ENCODE results near the gene GET4.

Gene GET4, protein sequence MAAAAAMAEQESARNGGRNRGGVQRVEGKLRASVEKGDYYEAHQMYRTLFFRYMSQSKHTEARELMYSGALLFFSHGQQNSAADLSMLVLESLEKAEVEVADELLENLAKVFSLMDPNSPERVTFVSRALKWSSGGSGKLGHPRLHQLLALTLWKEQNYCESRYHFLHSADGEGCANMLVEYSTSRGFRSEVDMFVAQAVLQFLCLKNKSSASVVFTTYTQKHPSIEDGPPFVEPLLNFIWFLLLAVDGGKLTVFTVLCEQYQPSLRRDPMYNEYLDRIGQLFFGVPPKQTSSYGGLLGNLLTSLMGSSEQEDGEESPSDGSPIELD

DNA sequence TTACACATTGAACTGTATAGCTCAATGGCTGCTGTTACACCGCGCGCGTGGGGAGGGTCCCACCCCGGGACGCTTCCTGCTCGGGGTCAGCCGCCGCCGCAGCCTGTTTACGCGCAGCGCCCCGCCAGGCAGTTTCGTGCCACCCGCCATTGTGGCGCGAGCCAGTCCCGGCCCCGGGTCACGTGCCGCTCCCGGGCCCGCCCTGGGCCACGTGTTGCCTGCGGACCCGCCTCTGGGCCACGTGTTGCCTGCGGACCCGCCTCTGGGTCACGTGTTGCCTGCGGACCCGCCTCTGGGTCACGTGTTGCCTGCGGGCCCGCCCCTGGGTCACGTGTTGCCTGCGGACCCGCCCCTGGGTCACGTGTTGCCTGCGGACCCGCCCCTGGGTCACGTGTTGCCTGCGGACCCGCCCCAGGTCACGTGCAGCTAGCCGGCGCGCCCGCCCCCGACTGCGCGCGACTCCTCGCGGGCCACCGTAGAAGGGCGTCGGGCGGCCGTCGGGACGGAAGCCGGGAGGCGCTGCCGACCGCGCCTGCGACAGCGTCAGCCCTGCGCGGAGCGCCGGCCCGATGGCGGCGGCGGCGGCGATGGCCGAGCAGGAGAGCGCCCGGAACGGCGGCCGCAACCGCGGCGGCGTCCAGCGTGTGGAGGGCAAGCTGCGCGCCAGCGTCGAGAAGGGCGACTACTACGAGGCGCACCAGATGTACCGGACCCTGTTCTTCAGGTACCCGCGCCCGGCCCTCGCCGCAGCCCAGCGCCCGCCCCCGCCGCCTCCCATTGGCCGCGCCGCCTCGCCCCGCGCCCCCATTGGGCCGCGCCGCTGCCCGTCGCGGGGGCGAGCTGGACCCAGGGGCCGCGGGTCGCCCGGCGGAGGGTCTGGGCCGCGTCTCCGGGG lies at the start of gene GET4:
TSS of gene GET4 (plus strand) at position 478 of the 895 bp plus-strand sequence. CDS start at position 570, 92 bp downstream.
- peak; percentile 85 to 95 for DNase-seq (ENCODE audit: low read depth in 2 of 2, low spot score in 1 of 2)

DNA sequence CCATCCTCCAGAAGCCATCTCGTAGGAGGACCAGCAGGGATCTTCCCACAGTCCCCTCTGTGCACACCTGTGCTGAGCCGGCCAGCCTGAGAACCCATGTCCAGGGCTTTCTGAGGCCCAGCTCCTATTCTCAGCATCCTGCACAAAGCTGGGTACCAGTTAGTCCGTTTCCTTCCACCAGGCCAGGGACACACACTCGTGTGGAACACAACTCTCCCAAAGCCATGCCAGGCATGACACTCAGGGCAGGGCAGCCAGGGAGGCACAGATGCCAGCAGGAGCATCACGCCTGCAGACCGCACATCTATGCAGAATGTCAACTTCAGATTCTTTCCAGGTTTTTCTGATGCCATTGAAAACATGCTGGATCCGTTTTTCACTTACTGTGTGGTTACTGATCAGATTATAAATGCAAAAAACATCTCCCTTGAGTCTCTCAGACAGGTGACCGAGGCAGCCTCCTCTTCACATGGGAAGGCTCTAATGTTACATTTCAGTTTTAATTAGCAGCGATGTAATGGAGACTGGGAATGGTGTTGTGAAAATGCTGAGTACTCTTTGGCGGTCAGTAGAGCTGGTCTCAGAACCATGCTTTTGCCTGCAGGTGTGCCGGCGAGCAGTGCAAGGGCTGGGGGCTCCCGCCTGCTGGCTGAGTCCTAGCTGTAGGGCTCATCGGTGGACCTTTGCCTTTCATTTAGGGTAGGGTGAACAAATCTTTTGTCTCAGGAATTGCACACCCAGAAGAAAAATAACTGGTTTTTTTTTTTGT lies 47.4 kb upstream of the GET4 start:
- no peak for DNase-seq (ENCODE audit: low read depth in 2 of 2, low spot score in 1 of 2)

DNA sequence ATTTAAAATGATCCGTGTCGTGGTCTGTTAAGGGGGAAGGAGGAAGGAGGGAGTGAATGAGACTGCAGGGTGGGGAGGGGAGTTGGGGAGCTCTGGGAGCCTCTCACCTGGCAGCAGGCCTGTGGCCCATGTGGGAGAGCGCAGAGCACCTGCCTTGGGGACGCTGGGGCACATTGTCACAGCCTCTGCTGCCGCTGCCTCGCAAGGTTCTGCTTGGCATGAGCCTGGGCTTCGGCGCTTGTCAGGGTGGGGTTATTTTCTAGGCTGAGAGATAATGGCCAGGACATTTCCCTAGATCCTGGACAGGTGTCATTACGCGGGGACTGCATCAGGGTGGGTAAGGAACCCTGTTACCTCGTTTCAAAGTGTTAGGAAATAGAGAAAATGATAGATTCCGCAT lies 46.3 kb upstream of the GET4 start:
- no peak for DNase-seq (ENCODE audit: low read depth in 2 of 2, low spot score in 1 of 2)

DNA sequence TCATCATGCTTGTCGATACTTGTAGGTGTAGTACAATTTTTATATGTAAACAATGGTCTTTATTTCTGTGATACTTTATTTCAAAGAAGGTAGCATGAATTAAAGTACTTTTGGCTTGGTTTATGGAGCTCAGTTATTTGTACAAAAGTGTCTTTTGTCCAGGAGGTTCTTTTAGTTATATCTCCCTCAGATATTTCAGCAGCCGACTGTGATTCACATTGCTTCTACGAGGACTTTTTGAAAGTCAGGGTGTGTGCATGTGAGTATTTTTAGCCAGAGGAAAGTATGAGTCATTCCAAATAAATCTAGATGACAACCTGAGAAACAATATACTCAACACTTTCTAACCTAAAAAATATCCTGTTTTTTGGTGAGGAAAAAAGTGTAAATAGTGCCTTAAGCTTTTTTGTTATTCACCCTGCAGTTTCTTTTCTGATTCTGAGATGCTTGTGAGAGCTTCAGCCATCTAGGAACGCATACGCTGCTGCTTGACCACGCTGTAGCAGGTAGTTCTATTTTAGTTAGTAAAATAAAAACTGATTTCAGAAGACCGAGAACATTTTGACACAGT lies 44.7 kb upstream of the GET4 start:
- no peak for DNase-seq (ENCODE audit: low read depth in 2 of 2, low spot score in 1 of 2)

DNA sequence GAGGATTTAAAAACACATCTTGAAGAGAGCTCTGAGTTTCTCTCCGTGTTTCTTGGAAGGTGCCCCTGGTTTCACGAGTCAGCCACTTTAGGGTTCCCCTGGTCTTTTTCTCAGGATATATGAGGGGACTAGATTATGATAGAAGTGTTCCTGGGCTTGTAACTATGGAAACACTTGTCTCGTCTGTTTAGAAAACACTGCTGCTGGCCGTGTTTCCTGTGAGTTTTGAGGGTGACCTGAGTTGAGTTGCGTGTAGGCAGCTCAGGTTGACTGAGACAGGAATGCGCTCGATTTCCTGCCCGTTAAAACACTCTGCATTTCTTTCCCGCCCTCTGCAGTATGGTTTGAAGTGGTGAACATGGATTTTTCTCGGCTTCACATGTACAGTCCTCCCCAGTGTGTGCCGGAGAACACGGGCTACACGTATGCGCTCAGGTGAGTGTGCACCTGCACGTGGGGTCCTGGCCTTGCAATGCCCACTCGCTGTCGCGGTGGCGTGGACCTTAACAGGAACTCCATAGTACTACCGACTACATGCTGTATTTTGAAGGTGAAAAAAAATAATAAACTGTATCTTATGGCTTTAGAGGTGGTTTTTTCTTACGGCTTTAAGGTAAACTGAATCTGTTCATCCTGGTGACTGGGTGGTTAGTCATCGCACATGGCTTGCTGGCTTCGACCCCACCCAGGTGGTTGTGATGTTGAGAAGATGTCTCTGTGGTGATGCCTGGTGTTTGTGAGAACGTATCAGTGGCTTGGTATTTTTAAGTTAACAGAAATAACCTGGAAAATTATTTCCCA lies 44.0 kb upstream of the GET4 start, which contains the start of gene SUN1:
TSS of gene SUN1 (plus strand) at position 310 of the 801 bp plus-strand sequence. CDS start at position 359, 49 bp downstream.
- DNase-seq (ENCODE audit: low read depth in 2 of 2, low spot score in 1 of 2) = peak in 1 of 2 donors; percentile 46

DNA sequence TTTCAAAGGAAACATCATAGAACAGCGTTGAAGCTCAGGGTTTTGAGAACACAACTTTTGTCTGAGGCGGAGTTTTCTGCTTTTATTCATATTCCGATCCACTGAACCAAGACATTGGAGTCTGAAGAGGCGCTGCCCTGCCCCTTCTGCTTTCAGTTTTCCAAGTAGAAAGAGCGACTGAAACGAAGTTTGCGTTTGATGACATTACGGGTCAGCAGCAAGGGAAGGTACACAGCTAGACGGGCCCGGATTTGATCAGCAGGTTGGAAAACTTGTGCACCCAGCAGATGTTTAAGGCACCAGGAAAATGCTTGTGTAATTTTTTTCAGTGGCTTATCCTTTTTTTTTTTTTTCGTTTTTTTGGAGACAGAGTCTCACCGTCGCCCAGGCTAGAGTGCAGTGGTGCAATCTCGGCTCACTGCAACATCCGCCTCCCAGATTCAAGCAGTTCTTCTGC lies 43.4 kb upstream of the GET4 start:
- no peak for DNase-seq (ENCODE audit: low read depth in 2 of 2, low spot score in 1 of 2)

DNA sequence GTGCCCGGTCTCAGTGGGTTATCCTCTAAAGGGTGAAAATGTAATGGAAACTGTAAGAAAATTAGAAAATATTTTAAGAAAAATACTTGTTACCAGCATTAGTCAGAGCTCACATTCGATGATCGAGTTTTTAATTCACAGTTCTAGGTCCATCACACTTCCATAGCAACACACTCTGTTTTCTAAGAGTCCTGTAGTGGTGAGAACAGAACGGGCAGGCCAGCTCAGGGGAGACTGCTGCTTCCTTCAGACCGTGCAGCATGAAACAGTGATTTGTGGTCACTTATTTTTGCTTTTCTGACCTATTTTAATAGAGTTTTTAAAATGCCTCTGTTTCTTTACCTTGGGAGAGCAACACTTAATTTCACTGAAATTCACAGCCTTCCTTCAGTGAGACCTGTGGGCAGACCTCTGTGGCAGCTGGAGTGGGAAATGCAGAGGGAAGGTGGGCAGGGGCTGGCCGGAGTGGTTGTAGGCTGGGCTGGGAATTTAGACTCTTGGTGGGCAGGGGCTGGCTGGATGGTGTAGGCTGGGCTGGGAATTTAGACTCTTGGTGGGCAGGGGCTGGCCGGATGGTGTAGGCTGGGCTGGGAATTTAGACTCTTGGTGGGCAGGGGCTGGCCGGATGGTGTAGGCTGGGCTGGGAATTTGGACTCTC lies 42.6 kb upstream of the GET4 start:
- DNase-seq (ENCODE audit: low read depth in 2 of 2, low spot score in 1 of 2) = no peak

DNA sequence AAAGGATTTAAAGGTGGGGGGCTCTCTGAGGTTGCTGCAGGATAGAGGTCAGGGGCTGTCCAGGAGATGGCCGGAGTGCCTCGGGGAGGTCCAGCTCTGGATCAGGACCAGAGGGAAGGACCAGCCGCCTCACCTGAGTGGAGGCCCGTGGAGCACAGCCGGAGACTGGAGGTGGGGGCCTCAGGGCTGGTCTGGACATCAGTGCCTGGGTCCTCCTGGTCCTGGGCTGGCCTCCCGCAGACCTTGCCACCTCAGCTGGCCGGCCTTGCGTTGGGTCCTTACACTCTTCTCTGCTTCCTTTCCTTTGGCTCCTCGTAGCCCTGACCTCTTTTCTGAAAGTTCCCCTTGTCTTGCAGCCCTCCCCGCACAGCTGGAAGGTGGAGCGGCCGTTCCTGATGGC lies 42.1 kb upstream of the GET4 start:
- no peak for DNase-seq (ENCODE audit: low read depth in 2 of 2, low spot score in 1 of 2)

DNA sequence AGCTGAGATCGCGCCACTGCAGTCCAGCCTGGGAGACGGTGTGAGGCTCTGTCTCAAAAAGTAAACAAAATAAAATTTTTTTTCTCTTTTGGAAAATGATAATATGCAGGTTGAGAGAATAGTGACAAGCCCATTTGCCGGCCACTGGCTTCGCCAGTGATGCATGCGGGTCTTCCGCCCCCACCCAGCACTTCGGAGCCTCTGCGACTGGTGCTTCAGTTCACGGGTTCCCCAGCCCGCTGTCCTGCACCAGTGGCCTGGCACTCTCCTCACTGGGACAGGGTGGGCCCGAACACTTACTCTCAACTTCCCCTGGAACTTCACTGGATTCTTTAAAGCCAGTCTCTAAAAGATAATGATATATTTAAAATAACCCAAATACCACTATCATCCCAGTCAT lies 41.3 kb upstream of the GET4 start:
- no peak for DNase-seq (ENCODE audit: low read depth in 2 of 2, low spot score in 1 of 2)

DNA sequence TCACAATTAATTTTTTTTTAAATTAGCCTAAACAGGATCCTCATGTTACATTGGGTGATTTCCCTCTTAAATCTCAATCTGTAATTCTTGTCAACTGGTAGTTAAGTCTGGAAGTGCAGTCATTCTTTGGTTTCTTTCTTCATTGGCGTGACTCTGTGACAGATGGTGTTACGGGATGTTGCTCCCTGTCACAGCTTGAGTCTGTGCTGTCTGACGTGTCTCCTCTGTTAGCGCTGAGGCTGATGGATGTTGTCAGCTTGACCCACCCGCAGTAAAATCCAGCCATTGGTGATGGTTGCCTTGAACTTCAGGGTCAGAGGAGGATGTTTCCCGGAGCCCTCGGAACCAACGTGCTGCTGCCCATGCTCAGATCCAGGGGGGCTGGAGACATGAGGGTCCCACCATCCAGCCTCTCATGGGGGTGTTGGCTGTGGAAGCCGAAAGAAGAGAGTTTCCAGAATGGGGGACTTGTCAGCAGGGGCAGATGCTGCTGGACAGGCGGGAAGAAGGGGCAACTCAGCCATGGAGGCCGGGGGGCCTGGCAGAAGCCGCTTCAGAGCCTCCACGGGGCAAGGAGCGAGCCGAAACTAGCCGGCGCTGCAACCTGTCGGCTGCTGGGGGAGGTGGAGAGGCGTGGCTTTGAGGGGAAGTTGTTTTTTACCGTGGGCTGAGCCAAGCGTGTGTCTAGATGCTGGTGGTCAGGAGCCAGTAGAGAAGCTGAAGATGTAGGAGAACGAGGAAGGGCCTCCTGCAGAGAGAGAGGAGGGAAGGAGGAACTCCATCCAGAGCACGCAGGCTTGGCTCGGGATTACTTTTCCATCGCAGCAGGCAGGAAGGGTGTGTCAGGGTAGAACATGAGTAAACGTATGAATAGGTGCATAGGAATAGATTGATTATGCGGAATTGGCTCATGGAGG lies 40.6 kb upstream of the GET4 start:
- no peak for DNase-seq (ENCODE audit: low read depth in 2 of 2, low spot score in 1 of 2)

DNA sequence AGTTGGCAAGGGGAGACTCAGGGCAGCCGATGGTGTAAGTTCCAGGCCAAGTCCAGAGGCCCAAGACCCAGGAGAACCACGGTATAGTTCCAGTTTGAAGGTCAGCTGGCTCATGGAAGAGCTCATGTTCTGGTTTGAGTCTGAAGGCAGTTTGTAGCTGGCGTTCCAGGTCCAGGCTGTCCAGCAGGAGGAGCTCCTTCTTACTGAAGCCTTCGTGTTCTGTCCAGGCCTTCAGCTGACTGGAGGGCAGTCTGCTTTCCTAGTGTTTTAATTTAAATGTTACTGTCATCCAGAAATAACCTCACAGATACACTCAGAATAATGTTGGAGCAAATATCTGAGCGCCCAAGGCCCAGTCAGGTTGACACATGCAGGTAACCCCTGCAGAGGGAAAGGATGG lies 39.9 kb upstream of the GET4 start:
- DNase-seq (ENCODE audit: low read depth in 2 of 2, low spot score in 1 of 2) = no peak

DNA sequence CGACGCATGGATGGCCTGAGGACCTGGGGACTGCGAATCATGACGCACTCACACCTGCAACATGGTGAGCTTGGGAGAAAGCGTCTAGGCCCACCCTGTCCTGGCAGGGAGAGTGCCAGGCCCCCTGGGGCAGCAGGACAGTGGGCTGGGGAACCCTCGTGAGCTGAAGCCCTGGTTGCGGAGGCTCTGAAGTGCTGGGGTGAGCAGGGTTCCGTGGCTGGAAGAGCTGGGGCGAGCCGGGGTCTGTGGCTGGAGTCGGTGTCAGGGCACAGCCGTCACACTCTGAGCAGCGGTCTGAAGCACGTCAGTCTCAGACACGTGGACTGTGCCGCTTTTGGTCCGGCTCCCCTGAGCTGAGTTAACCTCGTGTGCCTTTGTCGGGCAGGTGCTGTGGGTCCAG lies 39.4 kb upstream of the GET4 start:
- DNase-seq (ENCODE audit: low read depth in 2 of 2, low spot score in 1 of 2) = no peak

DNA sequence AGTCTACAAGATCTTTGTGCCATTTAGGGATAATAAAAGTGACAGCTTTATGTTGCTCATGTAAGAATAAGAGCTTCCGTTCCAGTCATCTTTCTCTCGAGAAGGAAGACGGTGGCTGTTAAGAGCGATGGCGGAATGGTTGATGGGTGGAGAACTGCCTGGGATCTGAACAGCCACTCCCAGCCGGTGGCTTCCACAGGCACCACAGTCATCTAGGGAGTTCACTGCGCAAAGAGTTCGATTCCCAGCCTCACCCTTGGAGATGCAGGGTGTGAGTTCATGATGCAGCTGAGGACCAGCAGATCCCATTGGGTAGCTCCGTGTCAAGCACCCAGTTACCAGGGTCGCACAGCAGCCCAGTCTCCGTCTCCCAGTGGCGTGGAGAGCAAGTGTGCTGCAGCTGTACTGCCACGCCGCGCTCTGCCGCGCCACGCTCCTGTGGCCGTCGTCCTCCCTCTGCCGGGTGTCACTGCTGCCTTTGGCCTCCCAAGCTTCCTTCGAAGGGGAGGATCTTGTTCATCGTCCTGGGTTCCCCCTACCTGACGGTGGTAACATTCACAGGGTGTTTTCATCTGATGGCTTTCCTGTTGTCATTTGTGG lies 36.3 kb upstream of the GET4 start:
- DNase-seq (ENCODE audit: low read depth in 2 of 2, low spot score in 1 of 2) = no peak

DNA sequence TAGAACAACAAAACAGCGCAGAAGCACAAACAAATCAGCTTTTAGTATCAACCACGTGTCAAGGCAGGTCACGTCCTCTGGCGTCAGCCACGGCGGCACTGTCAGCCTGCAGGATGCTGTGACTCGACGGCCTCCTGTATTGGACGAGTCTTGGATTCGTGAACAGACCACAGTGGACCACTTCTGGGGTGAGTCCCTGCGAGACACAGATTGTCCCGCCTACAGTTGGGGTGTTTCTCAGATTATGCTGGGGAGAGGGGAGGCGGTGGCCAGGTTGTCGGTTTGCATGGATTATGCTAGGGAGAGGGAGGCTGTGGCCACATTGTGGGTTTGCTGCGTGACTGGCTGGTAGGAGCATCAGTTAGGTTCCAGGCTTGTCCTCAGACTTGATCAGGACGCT lies 34.4 kb upstream of the GET4 start:
- DNase-seq (ENCODE audit: low read depth in 2 of 2, low spot score in 1 of 2) = no peak

DNA sequence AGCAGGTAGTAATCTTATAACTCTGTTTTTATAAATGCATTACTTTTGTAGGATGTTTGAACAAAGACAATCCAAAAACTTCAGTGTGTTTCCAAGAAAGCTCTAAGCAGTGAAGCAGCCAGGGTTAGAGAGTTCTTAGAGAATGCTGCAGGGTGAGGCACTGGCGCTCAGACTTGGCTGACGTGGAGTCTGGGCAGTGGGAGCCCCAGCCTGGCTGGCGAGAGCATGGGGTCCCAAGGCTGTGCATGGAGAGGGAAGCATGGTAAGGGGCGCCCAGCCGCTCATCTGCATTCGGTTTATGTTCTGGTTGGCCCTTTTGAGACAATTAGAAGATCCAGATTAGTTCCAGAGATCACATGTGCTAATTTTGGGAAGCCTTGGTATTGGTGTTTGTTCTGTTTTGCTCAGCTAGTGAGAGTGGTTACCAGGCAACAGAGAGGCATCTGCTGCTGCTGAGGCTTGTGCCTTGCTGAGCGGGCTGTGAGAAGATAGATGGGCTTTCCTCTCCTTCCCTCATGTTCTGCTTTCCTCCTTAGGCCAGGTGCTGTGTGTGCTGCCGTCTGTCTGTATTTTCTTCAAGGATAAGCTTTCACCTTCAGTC lies 33.8 kb upstream of the GET4 start:
- no peak for DNase-seq (ENCODE audit: low read depth in 2 of 2, low spot score in 1 of 2)

DNA sequence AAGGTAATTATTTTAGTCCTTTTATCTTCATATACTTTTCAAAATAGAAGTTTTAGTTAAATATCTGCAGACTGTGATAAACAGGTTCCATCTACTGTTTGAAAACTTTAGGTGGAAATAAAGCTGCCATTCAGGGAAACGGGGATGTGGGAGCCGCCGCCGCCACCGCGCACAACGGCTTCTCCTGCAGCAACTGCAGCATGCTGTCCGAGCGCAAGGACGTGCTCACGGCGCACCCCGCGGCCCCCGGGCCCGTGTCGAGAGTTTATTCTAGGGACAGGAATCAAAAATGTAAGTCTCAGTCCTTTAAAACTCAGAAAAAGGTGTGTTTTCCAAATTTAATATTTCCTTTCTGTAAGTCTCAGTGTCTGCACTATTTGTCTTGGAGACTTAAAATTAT lies 33.1 kb upstream of the GET4 start:
- no peak for DNase-seq (ENCODE audit: low read depth in 2 of 2, low spot score in 1 of 2)

DNA sequence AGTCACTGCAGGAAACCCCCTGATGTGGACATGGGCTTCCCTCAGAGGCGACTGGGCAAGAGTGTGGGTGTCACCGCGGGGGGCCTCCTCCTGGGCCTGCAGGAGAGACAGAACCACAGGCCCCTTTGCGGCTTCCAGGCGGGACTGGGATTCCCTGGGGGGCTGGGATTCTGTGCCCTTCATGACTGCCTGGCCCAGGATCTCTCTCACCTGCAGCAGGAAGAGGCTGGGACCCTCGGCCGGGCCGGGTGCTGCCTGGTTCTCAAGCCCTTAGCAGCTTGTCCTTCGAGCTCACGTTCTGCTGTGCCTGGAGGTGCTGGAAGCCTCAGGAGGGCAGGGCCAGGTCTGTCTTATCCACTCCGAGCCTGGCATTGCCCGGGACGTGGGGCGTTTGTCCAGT lies 32.3 kb upstream of the GET4 start:
- no peak for DNase-seq (ENCODE audit: low read depth in 2 of 2, low spot score in 1 of 2)

DNA sequence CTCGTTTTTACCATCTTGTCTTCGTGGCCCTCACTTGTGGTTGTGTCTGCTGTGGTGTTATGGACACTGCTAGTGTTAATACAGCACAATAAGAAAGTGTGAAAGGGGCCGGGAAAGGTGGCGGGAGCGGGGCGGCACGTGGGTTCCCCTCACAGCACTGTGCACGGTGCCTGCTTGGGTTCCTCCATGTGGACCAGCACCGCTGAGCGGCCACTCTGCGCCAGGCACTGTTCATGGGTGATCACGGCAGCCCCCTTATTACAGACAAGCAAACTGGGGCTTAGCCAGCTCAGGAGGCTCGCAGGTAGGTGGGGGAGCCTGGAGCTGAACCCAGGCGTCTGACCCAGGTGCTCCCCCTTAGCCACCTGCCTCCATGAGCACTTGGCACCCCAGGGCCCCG lies 31.8 kb upstream of the GET4 start:
- DNase-seq (ENCODE audit: low read depth in 2 of 2, low spot score in 1 of 2) = no peak

Data from stimulated activated CD8-positive, alpha-beta memory T cell treated with anti-CD3 and anti-CD28 coated beads, Interleukin-4, amount 100 ng/mL, for 1 hour (primary cell).